Duodenal mucosa (tissue), 2 donors: ENCODE measurements around the gene UGGT1.

Experiments
- H3K27ac ChIP-seq: one replicate; pipeline ENCODE4 v1.7.0; 2013; ENCODE audit warnings: low read depth, low read length
- H3K27me3 ChIP-seq, 2 donors: one replicate each; pipeline ENCODE4 v1.7.0; 2013; ENCODE audit warnings: low read length in 2 of 2, control low read depth in 1 of 2; ENCODE audit not compliant: insufficient read depth in 2 of 2, control insufficient read depth in 1 of 2
- H3K36me3 ChIP-seq, 2 donors: one replicate each; pipeline ENCODE4 v1.7.0; 2013; ENCODE audit warnings: low read length in 2 of 2, control low read depth in 1 of 2; ENCODE audit not compliant: insufficient read depth in 2 of 2, control insufficient read depth in 1 of 2
- H3K4me1 ChIP-seq, 2 donors: one replicate each; pipeline ENCODE4 v1.7.0; 2013; ENCODE audit warnings: low read length in 2 of 2, control low read depth in 1 of 2; ENCODE audit not compliant: insufficient read depth in 2 of 2, control insufficient read depth in 1 of 2
- H3K4me3 ChIP-seq, 2 donors: one replicate each; pipeline ENCODE4 v1.7.0; 2013; ENCODE audit warnings: low read length in 2 of 2, low read depth in 1 of 2
- H3K9ac ChIP-seq, 2 donors: one replicate each; pipeline ENCODE4 v1.7.0; 2013; ENCODE audit warnings: low read length in 2 of 2, low read depth in 1 of 2
- H3K9me3 ChIP-seq, 2 donors: one replicate each; pipeline ENCODE4 v1.7.0; 2013; ENCODE audit warnings: low read length in 2 of 2, control low read depth in 1 of 2; ENCODE audit not compliant: control insufficient read depth in 1 of 2

The UGGT1 gene

GRCh38 chr2:128103407-128103806 is 12.4 kb downstream of the UGGT1 start:
- H3K4me1 ChIP-seq, result peaks cover 0 to 4% of the 10 kb centered on the region in 2 donors
- H3K4me3 ChIP-seq, result no peak overlapping the region
- no peaks in the 10 kb centered on the region for H3K9me3 ChIP-seq
- no peak overlapping the region for H3K9ac ChIP-seq
- peaks cover 8 to 36% of the 10 kb centered on the region in 2 donors for H3K36me3 ChIP-seq
- no peak overlapping the region for H3K27ac ChIP-seq
- H3K27me3 ChIP-seq, result no peaks in the 10 kb centered on the region

GRCh38 chr2:128105072-128105471 is 14.1 kb downstream of the UGGT1 start:
- H3K9ac ChIP-seq, result no peak overlapping the region
- no peaks in the 10 kb centered on the region for H3K9me3 ChIP-seq
- peaks cover 0 to 4% of the 10 kb centered on the region in 2 donors for H3K4me1 ChIP-seq
- peaks cover 14 to 34% of the 10 kb centered on the region in 2 donors for H3K36me3 ChIP-seq
- no peak overlapping the region for H3K27ac ChIP-seq
- H3K27me3 ChIP-seq, result no peaks in the 10 kb centered on the region
- H3K4me3 ChIP-seq, result no peak overlapping the region

- H3K9me3 ChIP-seq, result no peaks in the 10 kb centered on the region
- H3K9ac ChIP-seq, result no peak overlapping the region
- H3K27me3 ChIP-seq, result no peaks in the 10 kb centered on the region
- no peak overlapping the region for H3K4me3 ChIP-seq
- peaks cover 10 to 43% of the 10 kb centered on the region in 2 donors for H3K36me3 ChIP-seq
- H3K27ac ChIP-seq, result no peak overlapping the region
- no peaks in the 10 kb centered on the region for H3K4me1 ChIP-seq
Observed at GRCh38 chr2:128108166-128108565, 17.2 kb downstream of the UGGT1 start.

GRCh38 chr2:128109243-128109642 is 18.2 kb downstream of the UGGT1 start:
- Histone ChIP-seq H3K9ac (no peak overlapping the region), H3K36me3 (peaks cover 10 to 46% of the 10 kb centered on the region in 2 donors)

GRCh38 chr2:128115921-128116623 is 25.1 kb downstream of the UGGT1 start:
- Histone ChIP-seq H3K27me3 (no peaks in the 10 kb centered on the region), H3K9me3 (no peaks in the 10 kb centered on the region), H3K4me1 (no peaks in the 10 kb centered on the region), H3K36me3 (peaks cover 29 to 65% of the 10 kb centered on the region in 2 donors), H3K4me3 (no peak overlapping the region), H3K9ac (no peak overlapping the region), H3K27ac (no peak overlapping the region)

More at GRCh38 chr2:128109243-128109642, 18.2 kb downstream of the UGGT1 start:
- no peak overlapping the region for H3K4me3 ChIP-seq
- no peaks in the 10 kb centered on the region for H3K27me3 ChIP-seq
- H3K27ac ChIP-seq, result no peak overlapping the region
- no peaks in the 10 kb centered on the region for H3K4me1 ChIP-seq
- H3K9me3 ChIP-seq, result no peaks in the 10 kb centered on the region

GRCh38 chr2:128134573-128134972 is 43.6 kb downstream of the UGGT1 start:
- H3K36me3 ChIP-seq, result peaks cover 46 to 84% of the 10 kb centered on the region in 2 donors
- no peak overlapping the region for H3K4me3 ChIP-seq
- no peak overlapping the region for H3K9ac ChIP-seq
- no peaks in the 10 kb centered on the region for H3K4me1 ChIP-seq
- H3K27ac ChIP-seq, result no peak overlapping the region
- H3K9me3 ChIP-seq, result no peaks in the 10 kb centered on the region
- no peaks in the 10 kb centered on the region for H3K27me3 ChIP-seq

- Histone ChIP-seq H3K4me1 (no peaks in the 10 kb centered on the region), H3K9ac (no peak overlapping the region), H3K4me3 (no peak overlapping the region), H3K9me3 (no peaks in the 10 kb centered on the region), H3K27ac (no peak overlapping the region), H3K36me3 (peaks cover 44 to 81% of the 10 kb centered on the region in 2 donors), H3K27me3 (no peaks in the 10 kb centered on the region)
Observed at GRCh38 chr2:128137094-128137616, 46.2 kb downstream of the UGGT1 start.

GRCh38 chr2:128139624-128140023 is 48.6 kb downstream of the UGGT1 start:
- no peaks in the 10 kb centered on the region for H3K4me1 ChIP-seq
- H3K27ac ChIP-seq, result no peak overlapping the region
- H3K36me3 ChIP-seq, result peaks cover 31 to 76% of the 10 kb centered on the region in 2 donors
- H3K9me3 ChIP-seq, result no peaks in the 10 kb centered on the region
- no peak overlapping the region for H3K4me3 ChIP-seq
- no peaks in the 10 kb centered on the region for H3K27me3 ChIP-seq
- H3K9ac ChIP-seq, result no peak overlapping the region

- H3K36me3 ChIP-seq, result peaks cover 6 to 60% of the 10 kb centered on the region in 2 donors
- no peak overlapping the region for H3K9ac ChIP-seq
- no peak overlapping the region for H3K27ac ChIP-seq
- H3K9me3 ChIP-seq, result no peaks in the 10 kb centered on the region
- no peak overlapping the region for H3K4me3 ChIP-seq
- no peaks in the 10 kb centered on the region for H3K4me1 ChIP-seq
- H3K27me3 ChIP-seq, result no peaks in the 10 kb centered on the region
Observed at GRCh38 chr2:128145651-128146050, 54.7 kb downstream of the UGGT1 start.

GRCh38 chr2:128153786-128154185 is 62.8 kb downstream of the UGGT1 start:
- Histone ChIP-seq H3K4me3 (no peak overlapping the region), H3K4me1 (no peaks in the 10 kb centered on the region), H3K9me3 (no peaks in the 10 kb centered on the region), H3K27me3 (no peaks in the 10 kb centered on the region), H3K9ac (no peak overlapping the region), H3K27ac (no peak overlapping the region), H3K36me3 (peaks cover 23 to 72% of the 10 kb centered on the region in 2 donors)
